Cardiac muscle cell (in vitro differentiated cells and primary cell): Measurements from ENCODE around the gene GPX3. TPM values are rescaled to one million over a fixed set of nuclear protein-coding genes. Genes with fewer than 3 reads are reported as not detected.

Experiments
- DNase-seq, 2 donors: peaks; one replicate each; pipeline versions ENCODE4 v3.0.0 to v3.0.0-alpha.2; 2010 to 2017; ENCODE audit warnings: low read depth in 1 of 2, low spot score in 1 of 2
- H3K27ac ChIP-seq: fragments of 200-600 bp; sonication (generic); 2 replicates; pipeline ENCODE4 v1.5.1; 2016
- H3K27me3 ChIP-seq: fragments of 200-600 bp; sonication (generic); 2 replicates; pipeline ENCODE4 v1.6.0; 2016; ENCODE audit warnings: control low read depth
- H3K36me3 ChIP-seq: fragments of 200-600 bp; sonication (generic); 2 replicates; pipeline ENCODE4 v1.5.1; 2016; ENCODE audit warnings: control low read depth
- H3K4me1 ChIP-seq: fragments of 200-600 bp; sonication (generic); 2 replicates; pipeline ENCODE4 v1.8.1; 2017; ENCODE audit warnings: low read depth, mild to moderate bottlenecking, mixed run types
- H3K4me3 ChIP-seq: fragments of 200-600 bp; sonication (generic); 2 replicates; pipeline ENCODE4 v1.5.1; 2016; ENCODE audit warnings: mild to moderate bottlenecking
- H3K9me3 ChIP-seq: fragments of 200-600 bp; sonication (generic); 2 replicates; pipeline ENCODE4 v1.5.1; 2017; ENCODE audit warnings: low read depth, mild to moderate bottlenecking, control low read depth
- CTCF ChIP-seq: IDR thresholded peaks from 2 replicates; pipeline ENCODE4 v1.5.1; 2012; ENCODE audit warnings: low read depth, mild to moderate bottlenecking, low read length
- polyA plus RNA-seq: library from polyadenylated mRNA; unstranded; fragments of >200 nt; fragmentation: Nextera tagmentation; extraction: Ambion mirVana; gene quantifications from 2 replicates; pipeline ENCODE4 v1.2.1, GENCODE V29; 2016
- total RNA-seq: library from RNA; depleted of rRNA; stranded (reverse); fragments of >200 nt; gene quantifications from 2 replicates; pipeline ENCODE4 v1.2.3, GENCODE V29; 2016

GPX3 gene
- total and polyA plus RNA-seq, 2 experiments from 2014 or later, result 46.6 to 121 TPM

GRCh38 chr5:151058891-151059489 is 38.6 kb downstream of the GPX3 start:
- Histone ChIP-seq H3K27me3 (no peaks in the 10 kb centered on the region), H3K4me1 (peaks cover 10% of the 10 kb centered on the region), H3K27ac (no peak overlapping the region), H3K9me3 (no peaks in the 10 kb centered on the region), H3K36me3 (peaks cover 25% of the 10 kb centered on the region), H3K4me3 (no peak overlapping the region)
- no peak for DNase-seq
- TF ChIP-seq CTCF, result no peak

GRCh38 chr5:151060742-151061141 is 40.4 kb downstream of the GPX3 start:
- Histone ChIP-seq H3K27ac (no peak overlapping the region), H3K27me3 (no peaks in the 10 kb centered on the region), H3K4me3 (no peak overlapping the region), H3K36me3 (peaks cover 25% of the 10 kb centered on the region), H3K4me1 (peaks cover 12% of the 10 kb centered on the region), H3K9me3 (no peaks in the 10 kb centered on the region)
- no peak for TF ChIP-seq CTCF
- DNase-seq, result no peak

GRCh38 chr5:151062405-151063141 is 42.2 kb downstream of the GPX3 start:
- Histone ChIP-seq H3K36me3 (peaks cover 22% of the 10 kb centered on the region), H3K4me1 (peaks cover 12% of the 10 kb centered on the region), H3K4me3 (no peak overlapping the region), H3K9me3 (no peaks in the 10 kb centered on the region), H3K27ac (no peak overlapping the region), H3K27me3 (no peaks in the 10 kb centered on the region)
- no peak for TF ChIP-seq CTCF
- DNase-seq, result no peak

GRCh38 chr5:151063142-151063989 is 43.0 kb downstream of the GPX3 start:
- TF ChIP-seq CTCF, result no peak
- Histone ChIP-seq H3K27me3 (no peaks in the 10 kb centered on the region), H3K27ac (peak overlapping the region; percentile 84), H3K4me3 (no peak overlapping the region), H3K9me3 (no peaks in the 10 kb centered on the region), H3K36me3 (peaks cover 20% of the 10 kb centered on the region), H3K4me1 (peaks cover 12% of the 10 kb centered on the region)
- DNase-seq, result peak; percentile 28 to 79

- DNase-seq, result no peak
- no peaks in the 10 kb centered on the region for H3K27me3 ChIP-seq
- no peaks in the 10 kb centered on the region for H3K9me3 ChIP-seq
- peaks cover 12% of the 10 kb centered on the region for H3K4me1 ChIP-seq
- no peak overlapping the region for H3K27ac ChIP-seq
- TF ChIP-seq CTCF, result no peak
- H3K4me3 ChIP-seq, result no peak overlapping the region
- peaks cover 20% of the 10 kb centered on the region for H3K36me3 ChIP-seq
These were observed 44.6 kb downstream of the GPX3 start for GRCh38 chr5:151064916-151065499.
